Esophagus squamous epithelium (tissue), 4 donors: Measurements from ENCODE around the gene DCLRE1B.
A peak's percentile ranks its signal among the peaks of the same experiment; 100 is the strongest.

ENCODE experiments used
- POLR2A ChIP-seq, 4 donors: fragments of 450-650 bp; IDR thresholded peaks; one replicate each; pipeline ENCODE4 v1.6.1; 2017; ENCODE audit warnings: antibody characterized with exemption in 4 of 4, mild to moderate bottlenecking in 4 of 4, moderate library complexity in 3 of 4
- TF ChIP-seq, protein P1 (sequence below), 6 experiments: fragments of 450-650 bp in 4 of 6; fragments of 200-600 bp in 2 of 6; sonication (generic) in 2 of 6; IDR thresholded peaks; one replicate each; pipeline ENCODE4 v1.5.1; 2016 to 2019; ENCODE audit warnings: antibody characterized with exemption in 6 of 6, mild to moderate bottlenecking in 4 of 6, moderate library complexity in 4 of 6

DNA sequence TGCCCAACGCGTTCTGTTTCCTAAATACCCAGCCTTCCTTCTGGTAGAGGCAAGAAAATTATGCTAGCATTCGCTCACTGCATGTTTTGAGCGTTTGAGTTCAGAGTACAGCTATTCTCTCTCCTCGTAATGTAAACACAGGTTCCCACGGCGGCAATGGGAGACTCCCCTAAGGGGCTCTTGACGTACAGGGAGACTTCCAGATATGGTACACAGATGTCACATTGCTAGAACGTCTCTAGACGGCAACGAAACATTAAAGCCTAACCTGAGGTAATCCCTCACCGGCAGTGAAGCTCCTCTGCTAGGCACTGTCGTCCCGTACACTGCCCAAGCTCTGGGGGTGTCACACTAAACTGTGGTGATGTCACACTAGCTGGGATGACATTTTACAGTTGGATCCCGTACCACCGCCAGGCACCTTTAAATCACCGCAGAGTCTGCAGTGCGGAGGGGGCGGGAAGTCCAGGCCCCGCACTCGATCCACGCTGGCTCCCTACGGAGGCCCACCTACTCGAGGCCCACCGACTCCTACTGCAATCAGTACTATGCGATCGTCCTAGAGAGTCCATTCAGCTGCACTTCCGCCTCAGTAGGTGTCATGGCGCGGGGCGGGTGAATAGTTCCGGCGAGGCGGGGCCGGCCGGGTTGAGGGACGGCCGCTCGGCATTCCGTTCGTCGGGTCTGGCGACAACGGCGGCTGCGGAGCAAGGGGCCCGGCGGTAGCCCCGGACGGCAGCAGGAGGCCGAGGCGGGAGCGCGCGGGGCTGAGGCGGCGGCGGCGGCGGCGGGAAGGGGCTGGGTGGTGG lies 24.0 kb downstream of the DCLRE1B start, which contains the start of gene HIPK1:
- TF ChIP-seq, protein P1, sequence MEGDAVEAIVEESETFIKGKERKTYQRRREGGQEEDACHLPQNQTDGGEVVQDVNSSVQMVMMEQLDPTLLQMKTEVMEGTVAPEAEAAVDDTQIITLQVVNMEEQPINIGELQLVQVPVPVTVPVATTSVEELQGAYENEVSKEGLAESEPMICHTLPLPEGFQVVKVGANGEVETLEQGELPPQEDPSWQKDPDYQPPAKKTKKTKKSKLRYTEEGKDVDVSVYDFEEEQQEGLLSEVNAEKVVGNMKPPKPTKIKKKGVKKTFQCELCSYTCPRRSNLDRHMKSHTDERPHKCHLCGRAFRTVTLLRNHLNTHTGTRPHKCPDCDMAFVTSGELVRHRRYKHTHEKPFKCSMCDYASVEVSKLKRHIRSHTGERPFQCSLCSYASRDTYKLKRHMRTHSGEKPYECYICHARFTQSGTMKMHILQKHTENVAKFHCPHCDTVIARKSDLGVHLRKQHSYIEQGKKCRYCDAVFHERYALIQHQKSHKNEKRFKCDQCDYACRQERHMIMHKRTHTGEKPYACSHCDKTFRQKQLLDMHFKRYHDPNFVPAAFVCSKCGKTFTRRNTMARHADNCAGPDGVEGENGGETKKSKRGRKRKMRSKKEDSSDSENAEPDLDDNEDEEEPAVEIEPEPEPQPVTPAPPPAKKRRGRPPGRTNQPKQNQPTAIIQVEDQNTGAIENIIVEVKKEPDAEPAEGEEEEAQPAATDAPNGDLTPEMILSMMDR (IDR thresholded peaks at IDR 0.05) = peak in 2 of 6 experiments; percentile 17 to 23
- peak in 3 of 4 donors; percentile 61 to 84 (median 71) for TF ChIP-seq POLR2A (IDR thresholded peaks at IDR 0.05)
